ENCODE measurements around the gene ASCC1. TPM values are rescaled to one million over a fixed set of nuclear protein-coding genes. Genes with fewer than 3 reads are reported as not detected.

Gene ASCC1
- total and polyA plus RNA-seq, 2 donors, result 29.7 to 33.5 TPM

- Histone ChIP-seq H3K4me1 (ENCODE audit: insufficient read depth) (no peaks in the 10 kb centered on the region), H3K4me3 (ENCODE audit: low read depth, low read length) (no peak overlapping the region), H3K36me3 (ENCODE audit: insufficient read depth) (no peaks in the 10 kb centered on the region), H3K27ac (ENCODE audit: low read depth) (no peak overlapping the region)
- WGBS, result 27% methylated on average over 12 of the region's 12 CpGs
- DNase-seq (ENCODE audit: extremely low spot score), result peak; percentile 88
These were observed 167.5 kb downstream of the ASCC1 start for GRCh38 chr10:72048450-72049124.

Small RNA genes lying within 50 kb of the gene (small RNA-seq; reads per million reads assigned to genes)
- not detected for gene RF00019
- gene RF00340, result not detected

Other genes starting within 250 kb of the ASCC1 start
- gene SPOCK2, start 127.7 kb downstream of the ASCC1 start, total RNA-seq, result 3.2 TPM
- gene SPOCK2, start 127.7 kb downstream of the ASCC1 start, polyA plus RNA-seq, result 10.1 TPM
- gene ANAPC16, start 264 bp downstream of the ASCC1 start, total RNA-seq, result 82.4 TPM
- gene ANAPC16, start 264 bp downstream of the ASCC1 start, polyA plus RNA-seq, result 157 TPM
- gene DDIT4, start 57.6 kb upstream of the ASCC1 start, total RNA-seq, result 137 TPM
- 277 TPM for gene DDIT4, start 57.6 kb upstream of the ASCC1 start, polyA plus RNA-seq
- 21.9 TPM for gene DNAJB12, start 138.6 kb upstream of the ASCC1 start, total RNA-seq
- gene DNAJB12, start 138.6 kb upstream of the ASCC1 start, polyA plus RNA-seq, result 26.7 TPM